Activated gamma-delta T cell treated with Interleukin-2 at 50 U/mL for 16 hours (primary cell): ENCODE data around the gene ZMYND12.

Experiments used
- DNase-seq: peaks from one replicate; pipeline ENCODE4 v3.0.0-alpha.2; 2020

Gene ZMYND12

DNA sequence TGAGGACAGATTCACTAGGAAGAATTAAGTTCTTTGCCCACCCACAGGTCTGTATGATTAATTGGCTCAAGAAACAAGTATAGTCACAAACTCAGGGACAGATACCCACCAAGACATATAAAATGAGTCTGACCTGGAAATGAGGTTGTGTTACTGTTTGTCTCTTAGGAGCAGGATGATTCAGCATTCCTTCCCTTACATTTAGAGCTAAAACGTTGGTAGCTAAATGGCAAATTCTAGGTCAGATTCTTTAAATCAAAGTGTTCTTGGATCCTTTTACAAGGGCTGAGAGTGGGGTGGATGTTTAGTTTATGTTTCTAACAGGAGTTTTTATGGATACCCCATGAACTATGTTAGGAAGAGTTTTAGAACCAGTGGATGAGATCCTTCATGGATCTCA, 70.5 kb downstream of the ZMYND12 start:
- DNase-seq, result no peak

DNA sequence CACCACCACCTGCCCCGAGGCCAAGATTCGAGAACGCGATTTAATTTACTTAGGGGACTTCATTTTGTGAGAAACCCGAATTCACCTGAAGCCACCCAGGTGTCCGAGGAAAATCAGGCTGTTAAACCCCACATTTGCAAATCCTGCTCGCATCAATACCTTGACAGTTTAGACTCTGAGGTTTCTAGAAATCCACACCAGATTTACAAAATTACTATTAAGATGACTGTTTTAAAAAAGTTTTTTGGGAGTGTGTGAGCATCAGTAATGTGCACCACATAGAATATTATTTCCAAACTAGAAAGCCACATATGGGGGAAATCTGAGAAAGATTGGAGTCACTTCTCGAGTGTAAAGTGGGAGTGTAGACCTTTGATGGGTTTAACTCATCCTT, 74.5 kb downstream of the ZMYND12 start:
- no peak for DNase-seq

DNA sequence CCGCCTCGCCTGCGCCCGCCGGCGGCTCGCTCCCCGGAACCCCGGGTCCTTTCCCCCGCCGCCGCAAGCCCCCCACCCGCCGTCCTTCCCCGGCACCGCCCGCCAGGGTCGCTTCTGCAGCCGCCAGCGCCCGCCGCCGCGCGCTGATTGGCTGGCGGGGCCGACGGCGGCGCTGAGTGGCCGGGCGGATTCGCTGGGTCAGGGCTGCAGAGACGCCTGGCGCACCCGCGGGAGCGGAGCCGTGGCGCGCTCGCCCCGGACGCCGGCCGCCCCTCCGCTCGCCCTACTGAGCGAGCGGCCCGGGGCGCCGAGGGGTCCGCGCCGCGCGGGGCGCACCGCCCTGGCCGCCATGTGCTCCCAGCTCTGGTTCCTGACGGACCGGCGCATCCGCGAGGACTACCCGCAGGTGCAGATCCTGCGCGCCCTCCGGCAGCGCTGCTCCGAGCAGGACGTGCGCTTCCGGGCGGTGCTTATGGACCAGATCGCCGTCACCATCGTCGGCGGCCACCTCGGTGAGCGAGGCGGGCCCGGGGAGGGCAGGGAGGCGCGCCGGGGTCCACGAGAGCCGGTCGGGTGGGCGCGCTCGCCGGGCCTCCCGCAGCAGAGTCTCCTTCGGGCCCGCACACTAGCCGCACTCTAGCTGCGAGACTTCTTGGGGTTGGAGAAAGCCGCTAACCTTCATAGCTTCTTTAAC, 75.1 kb downstream of the ZMYND12 start, which contains the start of gene RIMKLA:
Gene RIMKLA (plus strand): TSS at position 207 of the 694 bp plus-strand sequence. CDS start 143 bp downstream, at position 350.
- DNase-seq, result peak; percentile 34
